GM21786 (cell line): Measurements from ENCODE around the gene SESN2.

Source experiments
- ATAC-seq: cut with Tn5 transposase; IDR thresholded peaks from one replicate; pipeline ENCODE4 v1.9.1; 2021; ENCODE audit not compliant: unreplicated experiment

The SESN2 gene

GRCh38 chr1:28249013-28249865 lies 10.1 kb upstream of the SESN2 start:
- no peak for ATAC-seq

- no peak for ATAC-seq
Measured at GRCh38 chr1:28249866-28250295, 9.4 kb upstream of the SESN2 start.

GRCh38 chr1:28256197-28256827 lies 3.0 kb upstream of the SESN2 start:
- no peak for ATAC-seq

- ATAC-seq: no peak
Measured at GRCh38 chr1:28257736-28258135, 1.6 kb upstream of the SESN2 start.

- ATAC-seq: no peak
Measured at GRCh38 chr1:28258628-28259251, 578 bp upstream of the SESN2 start.

- ATAC-seq: no peak
Measured at GRCh38 chr1:28259934-28260802, 850 bp downstream of the SESN2 start.

GRCh38 chr1:28260803-28261174 lies 1.5 kb downstream of the SESN2 start:
- ATAC-seq: no peak

- no peak for ATAC-seq
Measured at GRCh38 chr1:28264897-28265296, 5.6 kb downstream of the SESN2 start.

- ATAC-seq: no peak
Measured at GRCh38 chr1:28265577-28265976, 6.3 kb downstream of the SESN2 start.

GRCh38 chr1:28266920-28267322 lies 7.6 kb downstream of the SESN2 start:
- no peak for ATAC-seq

- no peak for ATAC-seq
Measured at GRCh38 chr1:28267633-28268032, 8.3 kb downstream of the SESN2 start.

- no peak for ATAC-seq
Measured at GRCh38 chr1:28269529-28269928, 10.2 kb downstream of the SESN2 start.

GRCh38 chr1:28272215-28272852 lies 13.0 kb downstream of the SESN2 start:
- no peak for ATAC-seq

GRCh38 chr1:28273216-28273860 lies 14.0 kb downstream of the SESN2 start:
- ATAC-seq: no peak

- ATAC-seq: no peak
Measured at GRCh38 chr1:28278763-28279162, 19.4 kb downstream of the SESN2 start.

- no peak for ATAC-seq
Measured at GRCh38 chr1:28279721-28280120, 20.4 kb downstream of the SESN2 start.

GRCh38 chr1:28280501-28280900 lies 21.2 kb downstream of the SESN2 start:
- no peak for ATAC-seq

- ATAC-seq: no peak
Measured at GRCh38 chr1:28280977-28281381, 21.7 kb downstream of the SESN2 start.

GRCh38 chr1:28281608-28282425 lies 22.5 kb downstream of the SESN2 start:
- no peak for ATAC-seq
